Astrocyte of the spinal cord (primary cell): Measurements from ENCODE around the gene HAGHL.
"Not testable (repeated sequence)": the region's sequence is repeated elsewhere in the genome, so short reads cannot be mapped to it uniquely, and the experiment has no call there.

ENCODE experiments used
- DNase-seq: peaks from one replicate; pipeline ENCODE4 v3.0.0; 2011; ENCODE audit warnings: low read depth, low spot score
- H3K4me3 ChIP-seq: 2 replicates; pipeline ENCODE4 v1.5.1; 2011; ENCODE audit warnings: low read depth, mild to moderate bottlenecking, low read length, moderate library complexity
- CTCF ChIP-seq: IDR thresholded peaks from 2 replicates; pipeline ENCODE4 v1.5.1; 2012; ENCODE audit warnings: low read depth, mild to moderate bottlenecking, low read length, inconsistent platforms
- in situ Hi-C: cut with HindIII; loops from 2 replicates; pipeline ENCODE4 v1.10.0; 2017; ENCODE audit warnings: low sequenced_read_pairs

The HAGHL gene

GRCh38 chr16:684071-684794 is 42.7 kb upstream of the HAGHL start, which contains the start of gene JMJD8:
Gene JMJD8 (minus strand): TSS chr16:684334. CDS start chr16:684319, 15 bp downstream.
- TF ChIP-seq CTCF: no peak
- DNase-seq: peak; percentile 95
- H3K4me3 ChIP-seq: peak within 1 kb of the TSS; percentile 48
- in situ Hi-C loops: no loop called here

GRCh38 chr16:684961-685696 is 41.8 kb upstream of the HAGHL start:
- H3K4me3 ChIP-seq: no peak overlapping the region
- TF ChIP-seq CTCF: no peak
- in situ Hi-C loops: no loop called here
- DNase-seq: no peak

- H3K4me3 ChIP-seq: no peak overlapping the region
- TF ChIP-seq CTCF: peak; percentile 57
- in situ Hi-C loops: no loop called here
- peak; percentile 36 for DNase-seq
Observed at GRCh38 chr16:685967-686366, 40.9 kb upstream of the HAGHL start.

- no peak for TF ChIP-seq CTCF
- no peak overlapping the region for H3K4me3 ChIP-seq
- in situ Hi-C loops: no loop called here
- no peak for DNase-seq
Observed at GRCh38 chr16:686459-687260, 40.2 kb upstream of the HAGHL start.

GRCh38 chr16:687499-687898 is 39.4 kb upstream of the HAGHL start:
- in situ Hi-C loops: no loop called here
- DNase-seq: no peak
- no peak overlapping the region for H3K4me3 ChIP-seq
- no peak for TF ChIP-seq CTCF

- DNase-seq: no peak
- no peak for TF ChIP-seq CTCF
- in situ Hi-C loops: no loop called here
- peak overlapping the region; percentile 89 for H3K4me3 ChIP-seq
Observed at GRCh38 chr16:689175-689897, 37.6 kb upstream of the HAGHL start.

GRCh38 chr16:691242-691641 is 35.7 kb upstream of the HAGHL start:
- DNase-seq, in situ Hi-C loops, H3K4me3 ChIP-seq: not testable (repeated sequence)
